ENCODE measurements around the gene SYT3. TPM values are rescaled to one million over a fixed set of nuclear protein-coding genes. Genes with fewer than 3 reads are reported as not detected.

Gene SYT3
- total and polyA plus RNA-seq, 2 experiments from 2014 or later = 10.0 to 25.5 TPM

- Mint-ChIP-seq H3K27me3 (ENCODE audit: insufficient read depth, low read depth, poor library complexity) (peaks cover 6% of the 10 kb centered on the region), H3K27ac (no peak overlapping the region), H3K36me3 (ENCODE audit: low read depth) (peaks cover 34% of the 10 kb centered on the region), H3K4me1 (no peaks in the 10 kb centered on the region), H3K9me3 (peaks cover 11% of the 10 kb centered on the region), H3K4me3 (no peak overlapping the region)
- Histone ChIP-seq H2AFZ (no peak overlapping the region), H3F3A (replicated peaks; ENCODE audit: low read depth) (no peaks in the 10 kb centered on the region; the same call in 1 of the 2 replicates), H3K4me2 (no peak overlapping the region), H3K27ac (ENCODE audit: low read depth) (no peak overlapping the region), H3K79me2 (replicated peaks; ENCODE audit: insufficient read depth) (no peaks in the 10 kb centered on the region), H3K9me2 (ENCODE audit: insufficient read depth) (no peaks in the 10 kb centered on the region), H3K27me3 (ENCODE audit: insufficient read depth) (peaks cover 29% of the 10 kb centered on the region), H3K4me3 (no peak overlapping the region), H3K36me3 (ENCODE audit: insufficient read depth) (no peaks in the 10 kb centered on the region), H4K20me1 (replicated peaks; ENCODE audit: insufficient read depth) (no peaks in the 10 kb centered on the region), H3K4me1 (ENCODE audit: insufficient read depth) (peaks cover 14% of the 10 kb centered on the region)
- TF ChIP-seq, protein P1, sequence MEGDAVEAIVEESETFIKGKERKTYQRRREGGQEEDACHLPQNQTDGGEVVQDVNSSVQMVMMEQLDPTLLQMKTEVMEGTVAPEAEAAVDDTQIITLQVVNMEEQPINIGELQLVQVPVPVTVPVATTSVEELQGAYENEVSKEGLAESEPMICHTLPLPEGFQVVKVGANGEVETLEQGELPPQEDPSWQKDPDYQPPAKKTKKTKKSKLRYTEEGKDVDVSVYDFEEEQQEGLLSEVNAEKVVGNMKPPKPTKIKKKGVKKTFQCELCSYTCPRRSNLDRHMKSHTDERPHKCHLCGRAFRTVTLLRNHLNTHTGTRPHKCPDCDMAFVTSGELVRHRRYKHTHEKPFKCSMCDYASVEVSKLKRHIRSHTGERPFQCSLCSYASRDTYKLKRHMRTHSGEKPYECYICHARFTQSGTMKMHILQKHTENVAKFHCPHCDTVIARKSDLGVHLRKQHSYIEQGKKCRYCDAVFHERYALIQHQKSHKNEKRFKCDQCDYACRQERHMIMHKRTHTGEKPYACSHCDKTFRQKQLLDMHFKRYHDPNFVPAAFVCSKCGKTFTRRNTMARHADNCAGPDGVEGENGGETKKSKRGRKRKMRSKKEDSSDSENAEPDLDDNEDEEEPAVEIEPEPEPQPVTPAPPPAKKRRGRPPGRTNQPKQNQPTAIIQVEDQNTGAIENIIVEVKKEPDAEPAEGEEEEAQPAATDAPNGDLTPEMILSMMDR (conservative IDR thresholded peaks at IDR 0.05; ENCODE audit: low read depth in 2 of 2) = no peak
- TF ChIP-seq ZNF462 (CRISPR knock-in tag; IDR thresholded peaks at IDR 0.05) (no peak), POLR2AphosphoS5 (IDR thresholded peaks at IDR 0.05; ENCODE audit: low read depth) (no peak), NANOG (IDR thresholded peaks at IDR 0.05; ENCODE audit: borderline replicate concordance) (no peak), JUNB (IDR thresholded peaks at IDR 0.05; ENCODE audit: unreplicated experiment) (no peak), ZNF114 (CRISPR knock-in tag; IDR thresholded peaks at IDR 0.05) (no peak), EZH2phosphoT487 (IDR thresholded peaks at IDR 0.05; ENCODE audit: unreplicated experiment) (no peak), CREB1 (CRISPR knock-in tag; IDR thresholded peaks at IDR 0.05; ENCODE audit: low read depth) (no peak), ZNF331 (CRISPR knock-in tag; IDR thresholded peaks at IDR 0.05; ENCODE audit: low read depth) (no peak), EZH2 (IDR thresholded peaks at IDR 0.05; ENCODE audit: low read depth, unreplicated experiment) (no peak), REST (IDR thresholded peaks at IDR 0.05; ENCODE audit: unreplicated experiment) (no peak), STAT1 (IDR thresholded peaks at IDR 0.05; ENCODE audit: unreplicated experiment) (no peak)
- TF ChIP-seq, protein P2, sequence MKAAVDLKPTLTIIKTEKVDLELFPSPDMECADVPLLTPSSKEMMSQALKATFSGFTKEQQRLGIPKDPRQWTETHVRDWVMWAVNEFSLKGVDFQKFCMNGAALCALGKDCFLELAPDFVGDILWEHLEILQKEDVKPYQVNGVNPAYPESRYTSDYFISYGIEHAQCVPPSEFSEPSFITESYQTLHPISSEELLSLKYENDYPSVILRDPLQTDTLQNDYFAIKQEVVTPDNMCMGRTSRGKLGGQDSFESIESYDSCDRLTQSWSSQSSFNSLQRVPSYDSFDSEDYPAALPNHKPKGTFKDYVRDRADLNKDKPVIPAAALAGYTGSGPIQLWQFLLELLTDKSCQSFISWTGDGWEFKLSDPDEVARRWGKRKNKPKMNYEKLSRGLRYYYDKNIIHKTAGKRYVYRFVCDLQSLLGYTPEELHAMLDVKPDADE (IDR thresholded peaks at IDR 0.05) = no peak
- no peak for DNase-seq (ENCODE audit: low spot score)
- ATAC-seq = no peak
Observed at GRCh38 chr19:50644315-50644915, 4.7 kb upstream of the SYT3 start.

All from GM23338 (cell line).